Aorta (tissue), 5 donors: ENCODE results near the gene EIF5AL1. TPM values are rescaled to one million over a fixed set of nuclear protein-coding genes. Genes with fewer than 3 reads are reported as not detected.
"Not testable (repeated sequence)": the region's sequence is repeated elsewhere in the genome, so short reads cannot be mapped to it uniquely, and the experiment has no call there.

Experiments used
- ATAC-seq: fragments of 200-7000 bp; cut with Tn5 transposase; one replicate; pipeline ENCODE4 v1.9.1; 2022; ENCODE audit warnings: moderate library complexity; ENCODE audit not compliant: low FRiP score
- DNase-seq, 2 donors: peaks; one replicate each; pipeline ENCODE4 v3.0.0-alpha.2; 2020
- H3K27ac ChIP-seq, 2 donors: one replicate each; pipeline ENCODE4 v1.5.1; 2013; ENCODE audit warnings: low read length in 2 of 2, mild to moderate bottlenecking in 2 of 2, moderate library complexity in 2 of 2, control low read depth in 1 of 2, inconsistent platforms in 1 of 2, low read depth in 1 of 2
- H3K27me3 ChIP-seq, 2 donors: one replicate each; pipeline ENCODE4 v1.6.1; 2013; ENCODE audit warnings: control low read depth in 1 of 2, low read length in 1 of 2, mild to moderate bottlenecking in 1 of 2, moderate library complexity in 1 of 2; ENCODE audit not compliant: insufficient read depth in 2 of 2, control insufficient read depth in 1 of 2
- H3K36me3 ChIP-seq, 2 donors: one replicate each; pipeline ENCODE4 v1.6.1; 2013; ENCODE audit warnings: control low read depth in 1 of 2, low read length in 1 of 2, mild to moderate bottlenecking in 1 of 2; ENCODE audit not compliant: insufficient read depth in 2 of 2, control insufficient read depth in 1 of 2
- H3K4me1 ChIP-seq, 2 donors: one replicate each; pipeline ENCODE4 v1.6.1; 2013; ENCODE audit warnings: low read length in 2 of 2, control low read depth in 1 of 2, mild to moderate bottlenecking in 1 of 2, moderate library complexity in 1 of 2; ENCODE audit not compliant: insufficient read depth in 2 of 2, control insufficient read depth in 1 of 2
- H3K4me3 ChIP-seq, 2 donors: one replicate each; pipeline ENCODE4 v1.5.1; 2013; ENCODE audit warnings: low read length in 2 of 2, control low read depth in 1 of 2, mild to moderate bottlenecking in 1 of 2
- H3K9me3 ChIP-seq: one replicate; pipeline ENCODE4 v1.6.1; 2013; ENCODE audit warnings: mild to moderate bottlenecking, low read length; ENCODE audit not compliant: control insufficient read depth
- WGBS, 2 donors: extraction: QIAGEN DNeasy Blood & Tissue Kit; methylation state at CpG; one replicate each; pipeline ENCODE4 v1.1.7; 2013; 5-methylcytosine and 5-hydroxymethylcytosine counted together
- intact Hi-C, 2 donors: fragments of 100-400 bp; cut with DNase I; formaldehyde crosslinking; loops; one replicate each; pipeline versions ENCODE4 v1.14.2 to v1.15.0; 2022
- polyA plus RNA-seq, 2 donors: library from polyadenylated mRNA; stranded (reverse); fragments of 200-250 nt; gene quantifications; one replicate each; pipeline ENCODE4 v1.2.3, GENCODE V29; 2013
- total RNA-seq, 2 donors: library from RNA; stranded (reverse); fragmentation: NEBNext Ultra II Directional; extraction: Animal tissue kit (Norgen Biotek cat#: 25700); gene quantifications; one replicate each; pipeline ENCODE4 v1.2.1, GENCODE V29; 2021
- donor health status: healthy with polysubstance abuse.
- donor health status: Bipolar disorder and iron deficiency.
- donor health status: DM: no; HTN: no; CAD: no.
- donor health status: DM: no; HTN: no; CAD: no.
- donor health status: DM: yes; HTN: yes; CAD: no.

EIF5AL1 gene
- total and polyA plus RNA-seq, 4 donors = 0.10 to 0.38 (median 0.36) TPM; not detected in 1

DNA sequence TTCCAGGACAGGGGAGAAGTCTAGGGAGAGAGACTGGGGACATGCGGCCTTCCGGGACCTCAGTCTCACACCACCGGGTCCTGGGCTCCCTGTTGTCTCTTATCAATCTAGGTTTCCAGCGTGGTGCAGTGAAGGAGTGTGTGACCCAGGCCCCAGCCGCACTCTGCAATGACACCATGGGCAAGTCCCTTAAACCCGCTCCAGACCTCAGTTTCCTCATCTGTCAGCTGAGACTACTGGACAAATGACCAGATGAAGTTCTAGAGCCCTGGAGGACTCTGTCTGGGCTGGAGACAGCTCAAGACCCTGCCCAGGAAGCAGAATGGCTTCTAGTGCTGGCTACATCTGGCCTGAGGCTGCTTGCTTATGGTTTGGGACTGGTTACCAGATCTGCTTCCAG lies 20.1 kb upstream of the EIF5AL1 start:
- WGBS, 2 donors = 95 to 98% methylated on average over 6 of the region's 6 CpGs
- intact Hi-C loops = no loop called here
- no peak for ATAC-seq
- no peak for DNase-seq
- no peaks in the 10 kb centered on the region for H3K9me3 ChIP-seq
- H3K4me1 ChIP-seq = no peaks in the 10 kb centered on the region
- H3K4me3 ChIP-seq = no peak overlapping the region
- no peaks in the 10 kb centered on the region for H3K27me3 ChIP-seq
- no peak overlapping the region for H3K27ac ChIP-seq
- no peaks in the 10 kb centered on the region for H3K36me3 ChIP-seq

DNA sequence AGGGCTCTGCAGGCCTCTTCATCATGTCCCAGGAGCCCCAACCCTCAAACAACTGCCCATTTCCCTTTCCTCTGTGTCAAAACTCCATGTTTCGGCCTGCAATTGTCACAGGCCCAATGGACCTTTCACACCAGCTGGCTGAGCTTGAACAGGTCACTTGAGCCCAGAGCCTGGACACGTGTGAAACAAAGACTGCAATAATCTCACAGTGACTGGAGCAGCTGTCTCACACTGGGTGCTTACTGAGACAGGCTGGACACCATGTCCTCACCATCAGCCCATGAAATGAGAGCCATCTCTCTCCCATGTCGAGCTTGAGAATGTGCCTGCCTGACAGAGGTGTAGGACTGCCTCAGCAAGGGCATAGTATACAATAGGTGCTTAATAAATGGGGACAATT lies 19.5 kb upstream of the EIF5AL1 start:
- no peak for DNase-seq
- Histone ChIP-seq H3K9me3 (no peaks in the 10 kb centered on the region), H3K27me3 (no peaks in the 10 kb centered on the region), H3K4me3 (no peak overlapping the region), H3K27ac (no peak overlapping the region), H3K4me1 (no peaks in the 10 kb centered on the region), H3K36me3 (no peaks in the 10 kb centered on the region)
- intact Hi-C loops = no loop called here
- ATAC-seq = no peak
- 80 to 85% methylated on average over 3 of the region's 3 CpGs for WGBS, 2 donors

DNA sequence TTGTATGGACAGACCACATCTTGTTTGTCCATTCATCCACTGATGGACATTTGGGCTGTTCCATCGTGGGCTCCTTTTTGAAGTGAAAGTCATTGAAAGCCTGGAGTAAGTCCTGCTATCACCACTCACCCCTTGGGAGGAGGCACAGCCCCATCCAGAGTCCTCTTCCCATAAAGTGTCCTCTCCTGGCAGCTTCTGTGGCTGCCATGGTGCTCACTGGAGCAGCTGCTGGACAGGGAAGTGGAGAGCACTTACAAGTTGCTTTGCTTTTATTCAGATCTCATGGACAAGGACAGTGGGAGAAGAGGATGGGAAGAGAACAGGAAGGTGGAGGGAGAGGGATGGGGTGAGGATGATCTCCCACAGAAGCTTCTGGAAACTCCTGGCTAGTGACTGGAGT lies 18.5 kb upstream of the EIF5AL1 start:
- no peaks in the 10 kb centered on the region for H3K9me3 ChIP-seq
- H3K36me3 ChIP-seq = no peaks in the 10 kb centered on the region
- ATAC-seq (no peak), DNase-seq (no peak)
- 73 to 80% methylated on average over 1 of the region's 1 CpG for WGBS, 2 donors
- no peak overlapping the region for H3K27ac ChIP-seq
- intact Hi-C loops = no loop called here
- no peaks in the 10 kb centered on the region for H3K4me1 ChIP-seq
- H3K27me3 ChIP-seq = no peaks in the 10 kb centered on the region
- no peak overlapping the region for H3K4me3 ChIP-seq

DNA sequence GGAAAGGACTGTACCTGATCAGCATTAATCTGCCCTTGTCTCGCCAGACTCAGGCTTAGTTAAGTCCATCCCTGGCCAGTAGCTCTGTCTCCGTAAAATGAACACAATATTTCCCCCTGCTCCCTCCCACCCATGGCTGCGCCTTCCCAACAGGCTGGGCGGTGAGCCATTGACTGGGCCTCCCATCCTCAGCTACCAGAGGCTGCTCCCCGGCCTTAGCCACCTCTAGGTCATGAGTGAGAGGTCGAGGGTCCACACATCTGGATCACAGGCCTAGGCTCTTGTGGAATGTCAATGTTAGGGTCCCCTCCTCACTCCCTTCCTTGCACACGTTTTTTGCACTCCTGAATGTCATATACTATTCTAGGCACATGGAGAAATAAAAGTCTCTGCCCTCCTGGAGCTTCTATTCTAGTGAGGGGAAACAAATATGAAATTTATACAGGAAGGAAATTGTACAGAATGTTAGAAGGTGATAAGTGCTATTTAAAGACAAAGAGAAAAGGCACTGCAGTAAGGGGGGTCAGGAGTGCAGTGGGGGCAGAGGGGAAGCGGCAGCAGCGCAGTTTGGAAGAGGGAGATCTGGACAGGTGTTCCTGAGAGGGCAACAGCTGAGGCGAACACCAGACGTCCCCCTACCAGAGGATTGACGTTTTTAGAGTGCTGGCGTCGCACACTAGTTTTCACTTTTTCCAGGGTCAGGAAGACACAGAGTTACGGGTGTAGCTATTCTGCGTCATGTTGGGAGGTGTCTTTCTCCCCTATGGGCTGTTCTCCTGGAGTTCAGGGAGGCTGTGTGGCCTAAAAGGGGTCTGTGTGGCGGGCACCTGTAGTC lies 17.2 kb upstream of the EIF5AL1 start:
- no peaks in the 10 kb centered on the region for H3K36me3 ChIP-seq
- DNase-seq (no peak), ATAC-seq (no peak)
- no peaks in the 10 kb centered on the region for H3K27me3 ChIP-seq
- H3K27ac ChIP-seq = no peak overlapping the region
- H3K4me3 ChIP-seq = no peak overlapping the region
- 89% methylated on average over 17 of the region's 17 CpGs for WGBS, 2 donors
- intact Hi-C loops = no loop called here
- no peaks in the 10 kb centered on the region for H3K9me3 ChIP-seq
- no peaks in the 10 kb centered on the region for H3K4me1 ChIP-seq

DNA sequence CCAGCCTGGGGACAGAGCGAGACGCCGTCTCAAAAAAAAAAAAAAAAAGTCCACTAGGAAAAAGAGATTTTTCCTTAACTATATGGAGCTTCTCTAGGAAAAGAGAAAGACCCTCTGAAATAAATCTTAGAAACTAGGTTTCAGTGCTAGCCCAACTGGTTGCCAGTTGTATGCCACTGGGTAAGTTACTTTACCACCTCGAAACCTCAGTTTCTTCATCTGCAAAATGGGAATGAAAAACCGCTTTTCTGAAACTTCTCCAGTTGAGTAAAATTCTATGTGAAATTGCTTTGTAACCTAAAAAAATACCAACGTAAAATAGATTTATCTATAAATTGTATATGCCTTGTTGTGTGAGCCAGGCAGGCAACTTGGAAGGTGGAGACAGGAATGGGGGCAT lies 16.5 kb upstream of the EIF5AL1 start:
- intact Hi-C loops = no loop called here
- WGBS, 2 donors = 85 to 87% methylated on average over 6 of the region's 6 CpGs
- Histone ChIP-seq H3K4me3 (no peak overlapping the region), H3K9me3 (no peaks in the 10 kb centered on the region), H3K36me3 (no peaks in the 10 kb centered on the region), H3K27ac (no peak overlapping the region), H3K27me3 (no peaks in the 10 kb centered on the region), H3K4me1 (no peaks in the 10 kb centered on the region)
- no peak for DNase-seq
- ATAC-seq = no peak

DNA sequence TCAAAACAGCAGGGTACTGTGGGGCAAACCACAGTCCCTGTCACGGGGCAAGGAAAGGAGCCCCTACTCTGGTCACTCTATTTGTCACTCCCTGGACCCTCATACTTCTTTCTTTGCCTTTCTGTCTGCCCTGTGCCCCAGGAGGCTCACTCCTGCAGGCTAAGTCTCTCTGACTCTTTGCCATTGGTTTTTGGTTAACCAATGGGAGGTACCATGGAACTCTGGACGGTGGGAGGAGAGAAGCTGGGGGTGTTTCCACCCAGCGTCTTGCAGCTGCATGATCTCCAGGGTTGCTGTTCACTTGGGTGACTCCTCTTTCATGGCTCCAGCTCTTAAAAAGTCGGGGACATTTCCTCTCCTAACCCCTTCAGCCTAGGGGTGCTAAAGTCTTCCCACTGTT lies 15.4 kb upstream of the EIF5AL1 start:
- Histone ChIP-seq H3K9me3 (no peaks in the 10 kb centered on the region), H3K36me3 (no peaks in the 10 kb centered on the region), H3K4me1 (no peaks in the 10 kb centered on the region), H3K27me3 (no peaks in the 10 kb centered on the region), H3K27ac (no peak overlapping the region), H3K4me3 (no peak overlapping the region)
- intact Hi-C loops = no loop called here
- no peak for ATAC-seq
- WGBS, 2 donors = 56 to 58% methylated on average over 4 of the region's 4 CpGs
- DNase-seq = no peak

DNA sequence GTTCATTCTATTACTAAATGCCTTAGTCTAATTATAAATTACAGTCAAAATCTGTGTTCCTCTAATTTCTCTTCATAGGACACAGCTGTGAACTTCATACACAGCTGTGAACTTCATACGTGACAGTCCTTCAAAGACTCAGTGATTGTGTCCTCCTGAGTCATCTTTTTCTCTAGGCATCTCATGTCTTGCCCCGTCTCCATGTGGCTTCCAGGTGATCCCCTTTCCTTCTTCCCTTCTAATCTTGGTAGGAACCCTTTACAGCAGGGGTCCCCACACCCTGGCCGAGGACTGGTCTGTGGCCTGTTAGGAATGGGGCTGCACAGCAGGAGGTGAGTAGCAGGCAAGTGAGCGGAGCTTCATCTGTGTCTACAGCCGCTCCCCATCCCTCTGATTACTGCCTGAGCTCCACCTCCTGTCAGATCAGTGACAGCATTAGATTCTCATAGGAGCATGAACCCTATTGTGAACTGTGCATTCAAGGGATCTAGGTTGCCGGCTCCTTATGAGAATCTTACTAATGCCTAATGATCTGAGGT lies 14.0 kb upstream of the EIF5AL1 start:
- 89 to 91% methylated on average over 6 of the region's 6 CpGs for WGBS, 2 donors
- Histone ChIP-seq H3K4me3 (no peak overlapping the region), H3K27ac (no peak overlapping the region), H3K4me1 (no peaks in the 10 kb centered on the region), H3K9me3 (no peaks in the 10 kb centered on the region), H3K27me3 (no peaks in the 10 kb centered on the region), H3K36me3 (no peaks in the 10 kb centered on the region)
- DNase-seq = no peak
- no peak for ATAC-seq
- intact Hi-C loops = no loop called here

DNA sequence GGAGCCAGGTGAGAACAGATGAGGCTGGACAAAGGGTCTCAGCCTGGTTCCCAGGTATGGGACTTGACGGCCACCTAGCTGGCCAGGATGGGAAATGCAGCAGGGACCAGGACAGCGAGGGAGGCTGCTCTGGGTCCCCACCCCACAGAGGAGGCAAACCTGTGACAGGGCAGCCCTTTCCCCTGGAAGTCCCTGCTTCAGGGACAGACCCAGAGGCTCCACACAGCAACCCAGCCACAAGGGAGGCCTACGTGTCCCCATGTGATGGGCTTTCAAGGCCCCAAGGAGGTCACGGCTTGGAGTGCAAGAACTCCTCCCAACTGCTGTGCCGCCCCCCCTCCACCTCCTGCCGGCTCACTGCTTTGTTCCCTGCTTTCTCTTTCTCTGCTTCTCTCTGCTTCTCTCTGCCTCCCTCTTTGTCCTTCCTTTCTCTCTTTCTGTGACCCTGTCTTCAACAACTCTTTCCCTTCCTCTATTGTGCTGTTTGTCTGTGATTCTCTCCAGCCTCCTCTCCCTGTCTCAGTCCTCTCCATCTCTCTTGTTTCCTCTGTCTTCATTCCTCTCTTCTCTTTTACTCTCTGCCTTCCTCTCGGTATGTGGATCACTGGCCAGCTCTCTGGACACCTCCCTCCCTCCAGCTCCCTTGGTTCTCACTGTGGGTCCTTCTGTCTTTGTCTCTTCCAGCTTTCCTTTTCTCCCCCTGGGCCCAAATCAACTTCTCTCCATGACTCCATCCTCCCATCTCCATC lies 9.6 kb upstream of the EIF5AL1 start:
- intact Hi-C loops = no loop called here
- Histone ChIP-seq H3K4me1 (no peaks in the 10 kb centered on the region), H3K27ac (no peak overlapping the region), H3K4me3 (no peak overlapping the region), H3K27me3 (no peaks in the 10 kb centered on the region), H3K36me3 (no peaks in the 10 kb centered on the region), H3K9me3 (no peaks in the 10 kb centered on the region)
- no peak for DNase-seq
- ATAC-seq = peak; percentile 68
- WGBS, 2 donors = 57 to 66% methylated on average over 7 of the region's 7 CpGs

DNA sequence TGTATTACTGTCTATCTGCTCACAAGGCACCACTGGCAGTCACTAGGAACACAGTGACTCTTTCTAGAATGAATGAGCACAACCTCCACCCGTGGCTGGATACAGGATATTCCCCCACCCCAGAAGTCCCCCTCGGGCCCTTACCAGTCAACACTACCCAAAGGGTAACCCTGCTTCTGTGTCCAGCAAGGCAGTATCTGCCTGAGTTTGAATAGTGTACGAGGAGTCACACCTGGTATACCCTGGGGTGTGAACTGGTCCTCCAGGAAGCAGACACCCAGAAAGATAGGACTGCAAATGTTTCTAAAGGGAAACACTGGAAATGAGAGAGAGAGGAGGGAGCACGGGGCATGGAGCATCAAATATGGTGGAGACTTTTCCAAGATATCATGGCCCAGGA lies 8.5 kb upstream of the EIF5AL1 start:
- H3K36me3 ChIP-seq, H3K27me3 ChIP-seq, H3K4me3 ChIP-seq, DNase-seq, H3K4me1 ChIP-seq, intact Hi-C loops, H3K9me3 ChIP-seq, ATAC-seq, H3K27ac ChIP-seq: not testable (repeated sequence)
- 87% methylated on average over 4 of the region's 4 CpGs for WGBS, 2 donors
